HEK293 (cell line): ENCODE data around the gene PDZRN3.

Experiments
- CTCF ChIA-PET: fragments of 350-600 bp; formaldehyde crosslinking; extraction: SDS; loops from one replicate; lab custom pipeline; 2021; ENCODE audit warnings: antibody characterized with exemption; lab: Yijun Ruan, JAX
- POLR2A ChIA-PET: fragments of 300-600 bp; formaldehyde crosslinking; extraction: SDS; loops from one replicate; lab custom pipeline; 2020; ENCODE audit warnings: antibody characterized with exemption, inconsistent platforms; lab: Yijun Ruan, JAX
- H3K27ac ChIP-seq: fragments of 200-500 bp; sonication (Bioruptor generic); 2 replicates; pipeline ENCODE4 v1.5.1; 2014; ENCODE audit warnings: low read depth, low read length, control low read depth, inconsistent platforms; ENCODE audit errors: extremely low read depth
- H3K36me3 ChIP-seq, 2 experiments: fragments of 200-500 bp in 1 of 2; sonication (Bioruptor generic) in 1 of 2; 1 replicate in 1 of 2; 2 replicates in 1 of 2; pipeline ENCODE4 v1.5.1; 2014 to 2017; ENCODE audit warnings: inconsistent platforms in 2 of 2, low read length in 2 of 2; ENCODE audit not compliant: control insufficient read depth in 2 of 2, insufficient read depth in 1 of 2
- H3K4me1 ChIP-seq: fragments of 200-500 bp; sonication (Bioruptor generic); 2 replicates; pipeline ENCODE4 v1.5.1; 2014; ENCODE audit warnings: mild to moderate bottlenecking, low read length, inconsistent platforms; ENCODE audit not compliant: control insufficient read depth, insufficient read depth
- H3K4me3 ChIP-seq: 2 replicates; pipeline ENCODE4 v1.5.1; 2011; ENCODE audit warnings: low read depth, mild to moderate bottlenecking, control low read depth, low read length, moderate library complexity
- H3K9me3 ChIP-seq: fragments of 200-500 bp; sonication (Bioruptor generic); 2 replicates; pipeline ENCODE4 v1.5.1; 2014; ENCODE audit warnings: low read depth, low read length, inconsistent platforms; ENCODE audit not compliant: control insufficient read depth, insufficient read depth
- CTCF ChIP-seq: fragments of 450-650 bp; formaldehyde crosslinking; IDR thresholded peaks from 2 replicates; pipeline ENCODE4 v1.5.1; 2016; ENCODE audit warnings: missing biosample characterization, missing genetic modification characterization
- INSM2 ChIP-seq: fragments of 450-650 bp; formaldehyde crosslinking; IDR thresholded peaks from 2 replicates; pipeline ENCODE4 v1.5.1; 2016; ENCODE audit warnings: missing biosample characterization, missing genetic modification characterization
- KLF17 ChIP-seq: fragments of 450-650 bp; formaldehyde crosslinking; IDR thresholded peaks from 2 replicates; pipeline ENCODE4 v1.5.1; 2016; ENCODE audit warnings: missing biosample characterization, missing genetic modification characterization
- KLF9 ChIP-seq: fragments of 450-650 bp; formaldehyde crosslinking; IDR thresholded peaks from 2 replicates; pipeline ENCODE4 v1.5.1; 2016; ENCODE audit warnings: missing biosample characterization, missing genetic modification characterization, low read depth
- SCRT2 ChIP-seq: fragments of 450-650 bp; formaldehyde crosslinking; IDR thresholded peaks from 2 replicates; pipeline ENCODE4 v1.5.1; 2016; ENCODE audit warnings: missing biosample characterization, missing genetic modification characterization
- WT1 ChIP-seq: fragments of 450-650 bp; formaldehyde crosslinking; IDR thresholded peaks from 2 replicates; pipeline ENCODE4 v1.5.1; 2016; ENCODE audit warnings: missing biosample characterization, missing genetic modification characterization
- ZBTB17 ChIP-seq: fragments of 450-650 bp; formaldehyde crosslinking; IDR thresholded peaks from 2 replicates; pipeline ENCODE4 v1.5.1; 2016; ENCODE audit warnings: missing biosample characterization, missing genetic modification characterization
- ZBTB26 ChIP-seq: fragments of 450-650 bp; formaldehyde crosslinking; optimal IDR thresholded peaks from 2 replicates; pipeline ENCODE3; 2016; ENCODE audit warnings: missing biosample characterization, mild to moderate bottlenecking, missing genetic modification characterization
- ZBTB49 ChIP-seq: fragments of 450-650 bp; formaldehyde crosslinking; IDR thresholded peaks from 2 replicates; pipeline ENCODE4 v1.5.1; 2016; ENCODE audit warnings: missing biosample characterization, missing genetic modification characterization, low read depth
- ZBTB8A ChIP-seq: fragments of 450-650 bp; formaldehyde crosslinking; IDR thresholded peaks from 2 replicates; pipeline ENCODE4 v1.5.1; 2016; ENCODE audit warnings: missing biosample characterization, missing genetic modification characterization
- ZFP37 ChIP-seq: fragments of 450-650 bp; formaldehyde crosslinking; IDR thresholded peaks from 2 replicates; pipeline ENCODE4 v1.5.1; 2016; ENCODE audit warnings: missing biosample characterization, missing genetic modification characterization
- ZNF266 ChIP-seq: fragments of 450-650 bp; formaldehyde crosslinking; IDR thresholded peaks from 2 replicates; pipeline ENCODE4 v1.5.1; 2016; ENCODE audit warnings: missing biosample characterization, missing genetic modification characterization, low read depth
- ZNF521 ChIP-seq: fragments of 450-650 bp; formaldehyde crosslinking; IDR thresholded peaks from 2 replicates; pipeline ENCODE4 v1.5.1; 2017; ENCODE audit warnings: missing biosample characterization, mild to moderate bottlenecking, missing genetic modification characterization
- ZNF610 ChIP-seq: fragments of 450-650 bp; formaldehyde crosslinking; IDR thresholded peaks from 2 replicates; pipeline ENCODE4 v1.5.1; 2016; ENCODE audit warnings: missing biosample characterization, missing genetic modification characterization, borderline replicate concordance
- ZNF623 ChIP-seq: fragments of 450-650 bp; formaldehyde crosslinking; IDR thresholded peaks from 2 replicates; pipeline ENCODE4 v1.5.1; 2016; ENCODE audit warnings: missing biosample characterization, missing genetic modification characterization
- ZNF654 ChIP-seq: fragments of 450-650 bp; formaldehyde crosslinking; IDR thresholded peaks from 2 replicates; pipeline ENCODE4 v1.5.1; 2016; ENCODE audit warnings: low read depth, missing biosample characterization, missing genetic modification characterization
- ZNF658 ChIP-seq: fragments of 450-650 bp; formaldehyde crosslinking; IDR thresholded peaks from 2 replicates; pipeline ENCODE4; 2016; ENCODE audit warnings: missing biosample characterization, missing genetic modification characterization
- ZNF768 ChIP-seq: fragments of 450-650 bp; formaldehyde crosslinking; IDR thresholded peaks from 2 replicates; pipeline ENCODE4 v1.5.1; 2018; ENCODE audit warnings: missing biosample characterization, mild to moderate bottlenecking, missing genetic modification characterization
- ZNF843 ChIP-seq: fragments of 450-650 bp; formaldehyde crosslinking; IDR thresholded peaks from 2 replicates; pipeline ENCODE4 v1.5.1; 2016; ENCODE audit warnings: missing biosample characterization, missing genetic modification characterization
- ZSCAN30 ChIP-seq: fragments of 450-650 bp; IDR thresholded peaks from 2 replicates; pipeline ENCODE4 v1.5.1; 2018; ENCODE audit warnings: missing biosample characterization, mild to moderate bottlenecking, missing genetic modification characterization, moderate library complexity
- TF ChIP-seq, protein P1 (sequence below): fragments of 450-650 bp; formaldehyde crosslinking; IDR thresholded peaks from 2 replicates; pipeline ENCODE4 v1.5.1; 2016; ENCODE audit warnings: missing biosample characterization, missing genetic modification characterization, borderline replicate concordance

Gene PDZRN3

GRCh38 chr3:73433079-73433478 lies 191.7 kb downstream of the PDZRN3 start:
- Histone ChIP-seq H3K4me1 (peaks cover 3% of the 10 kb centered on the region; the same call in 1 of the 2 replicates), H3K9me3 (no peaks in the 10 kb centered on the region), H3K36me3 (no peaks in the 10 kb centered on the region), H3K27ac (no peak overlapping the region), H3K4me3 (no peak overlapping the region)
- ChIA-PET CTCF (interaction anchor here (0.6 to 1.6 kb wide), 14 partner anchors 12 to 1681 kb away, joined by 3 to 7 read pairs (median 4); no protein-coding TSS in a partner anchor), POLR2A (no interaction called here)
- TF ChIP-seq KLF17 (tag by site-specific recombination) (no peak), ZNF658 (tag by site-specific recombination) (no peak), ZNF768 (no peak), CTCF (tag by site-specific recombination) (no peak), ZFP37 (tag by site-specific recombination) (no peak), ZNF654 (no peak), ZNF521 (tag by site-specific recombination) (no peak), SCRT2 (no peak), ZBTB26 (no peak), INSM2 (tag by site-specific recombination) (no peak), ZNF610 (tag by site-specific recombination) (no peak), ZNF843 (no peak), ZBTB49 (tag by site-specific recombination) (no peak), KLF9 (no peak), ZBTB17 (no peak)

DNA sequence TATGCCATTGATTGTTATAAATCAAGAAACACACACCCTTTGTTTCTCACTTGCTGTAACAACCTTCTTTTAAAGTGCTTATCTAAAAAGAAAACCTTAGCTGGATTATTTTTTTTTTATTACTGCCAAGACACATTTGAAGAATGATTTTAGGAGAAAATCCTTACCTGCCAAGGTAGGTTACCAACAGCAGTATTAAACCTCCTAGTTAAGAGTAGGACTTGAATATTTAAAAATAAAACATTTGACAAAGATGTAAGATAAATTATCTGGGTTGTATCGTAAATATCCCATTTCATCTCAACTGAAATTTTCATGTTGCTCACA lies 192.1 kb downstream of the PDZRN3 start:
- no peak overlapping the region for H3K27ac ChIP-seq
- H3K4me1 ChIP-seq = peaks cover 3% of the 10 kb centered on the region; the same call in 1 of the 2 replicates
- ChIA-PET POLR2A (no interaction called here), CTCF (interaction anchor here (0.6 to 1.6 kb wide), 14 partner anchors 12 to 1681 kb away, joined by 3 to 7 read pairs (median 4); no protein-coding TSS in a partner anchor)
- no peaks in the 10 kb centered on the region for H3K9me3 ChIP-seq
- H3K36me3 ChIP-seq = no peaks in the 10 kb centered on the region
- no peak overlapping the region for H3K4me3 ChIP-seq
- TF ChIP-seq INSM2 (tag by site-specific recombination) (no peak), ZNF266 (tag by site-specific recombination) (no peak), ZNF623 (tag by site-specific recombination) (no peak), ZSCAN30 (tag by site-specific recombination) (no peak), KLF17 (tag by site-specific recombination) (no peak), ZBTB8A (no peak), WT1 (no peak)
- TF ChIP-seq, protein P1, sequence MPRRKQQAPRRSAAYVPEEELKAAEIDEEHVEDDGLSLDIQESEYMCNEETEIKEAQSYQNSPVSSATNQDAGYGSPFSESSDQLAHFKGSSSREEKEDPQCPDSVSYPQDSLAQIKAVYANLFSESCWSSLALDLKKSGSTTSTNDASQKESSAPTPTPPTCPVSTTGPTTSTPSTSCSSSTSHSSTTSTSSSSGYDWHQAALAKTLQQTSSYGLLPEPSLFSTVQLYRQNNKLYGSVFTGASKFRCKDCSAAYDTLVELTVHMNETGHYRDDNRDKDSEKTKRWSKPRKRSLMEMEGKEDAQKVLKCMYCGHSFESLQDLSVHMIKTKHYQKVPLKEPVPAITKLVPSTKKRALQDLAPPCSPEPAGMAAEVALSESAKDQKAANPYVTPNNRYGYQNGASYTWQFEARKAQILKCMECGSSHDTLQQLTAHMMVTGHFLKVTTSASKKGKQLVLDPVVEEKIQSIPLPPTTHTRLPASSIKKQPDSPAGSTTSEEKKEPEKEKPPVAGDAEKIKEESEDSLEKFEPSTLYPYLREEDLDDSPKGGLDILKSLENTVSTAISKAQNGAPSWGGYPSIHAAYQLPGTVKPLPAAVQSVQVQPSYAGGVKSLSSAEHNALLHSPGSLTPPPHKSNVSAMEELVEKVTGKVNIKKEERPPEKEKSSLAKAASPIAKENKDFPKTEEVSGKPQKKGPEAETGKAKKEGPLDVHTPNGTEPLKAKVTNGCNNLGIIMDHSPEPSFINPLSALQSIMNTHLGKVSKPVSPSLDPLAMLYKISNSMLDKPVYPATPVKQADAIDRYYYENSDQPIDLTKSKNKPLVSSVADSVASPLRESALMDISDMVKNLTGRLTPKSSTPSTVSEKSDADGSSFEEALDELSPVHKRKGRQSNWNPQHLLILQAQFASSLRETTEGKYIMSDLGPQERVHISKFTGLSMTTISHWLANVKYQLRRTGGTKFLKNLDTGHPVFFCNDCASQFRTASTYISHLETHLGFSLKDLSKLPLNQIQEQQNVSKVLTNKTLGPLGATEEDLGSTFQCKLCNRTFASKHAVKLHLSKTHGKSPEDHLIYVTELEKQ (tag by site-specific recombination) = no peak
